ENCODE results near the gene TNK1. TPM values are rescaled to one million over a fixed set of nuclear protein-coding genes. Genes with fewer than 3 reads are reported as not detected.
A peak's percentile ranks its signal among the peaks of the same experiment; 100 is the strongest.

Gene TNK1
- total and polyA plus RNA-seq, 2 experiments from 2014 or later = 6.1 to 8.9 TPM

GRCh38 chr17:7418472-7419152 lies 37.7 kb downstream of the TNK1 start (continued):
- no peak for TF ChIP-seq CREB1 (CRISPR knock-in tag; IDR thresholded peaks at IDR 0.05; ENCODE audit: low read depth)
- no peak for TF ChIP-seq EZH2 (IDR thresholded peaks at IDR 0.05; ENCODE audit: low read depth, unreplicated experiment)
- TF ChIP-seq ZNF114 (CRISPR knock-in tag; IDR thresholded peaks at IDR 0.05) = no peak
- no peak for TF ChIP-seq EZH2phosphoT487 (IDR thresholded peaks at IDR 0.05; ENCODE audit: unreplicated experiment)
- TF ChIP-seq REST (IDR thresholded peaks at IDR 0.05; ENCODE audit: unreplicated experiment) = no peak
- no peak for TF ChIP-seq STAT1 (IDR thresholded peaks at IDR 0.05; ENCODE audit: unreplicated experiment)
- no peak for TF ChIP-seq CTCF (conservative IDR thresholded peaks at IDR 0.05; ENCODE audit: low read depth in 2 of 2)

GRCh38 chr17:7419819-7420610 lies 39.1 kb downstream of the TNK1 start, which contains the start of gene SPEM1:
TSS of gene SPEM1 (plus strand) at chr17:7420324. CDS start at chr17:7420385, 61 bp downstream.
- Histone ChIP-seq H3K27me3 (ENCODE audit: insufficient read depth) (no peaks in the 10 kb centered on the region), H3K4me2 (no peak within 1 kb of the TSS), H4K20me1 (replicated peaks; ENCODE audit: insufficient read depth) (no peaks in the 10 kb centered on the region; the same call in 1 of the 2 replicates), H3K4me3 (no peak within 1 kb of the TSS), H3K4me1 (ENCODE audit: insufficient read depth) (no peaks in the 10 kb centered on the region), H3K9me2 (ENCODE audit: insufficient read depth) (no peaks in the 10 kb centered on the region), H2AFZ (no peak within 1 kb of the TSS), H3F3A (replicated peaks; ENCODE audit: low read depth) (no peaks in the 10 kb centered on the region), H3K36me3 (ENCODE audit: insufficient read depth) (no peaks in the 10 kb centered on the region), H3K27ac (ENCODE audit: low read depth) (no peak within 1 kb of the TSS), H3K79me2 (replicated peaks; ENCODE audit: insufficient read depth) (no peaks in the 10 kb centered on the region)
- H3K9me3 Mint-ChIP-seq = no peaks in the 10 kb centered on the region
- peak within 1 kb of the TSS; percentile 67; the same call in 1 of the 2 replicates for H3K27ac Mint-ChIP-seq
- ATAC-seq (no peak), DNase-seq (ENCODE audit: low spot score) (peak; percentile 58)
- H3K27me3 Mint-ChIP-seq (ENCODE audit: insufficient read depth, low read depth, poor library complexity) = peaks cover 17% of the 10 kb centered on the region
- H3K4me1 Mint-ChIP-seq = peaks cover 28% of the 10 kb centered on the region
- no peak within 1 kb of the TSS; the same call in 2 of the 3 replicates for H3K4me3 Mint-ChIP-seq
- peaks cover 17% of the 10 kb centered on the region for H3K36me3 Mint-ChIP-seq (ENCODE audit: low read depth)
- TF ChIP-seq CTCF (conservative IDR thresholded peaks at IDR 0.05; ENCODE audit: low read depth in 2 of 2) (no peak), EZH2phosphoT487 (IDR thresholded peaks at IDR 0.05; ENCODE audit: unreplicated experiment) (no peak), JUNB (IDR thresholded peaks at IDR 0.05; ENCODE audit: unreplicated experiment) (no peak), ZNF331 (CRISPR knock-in tag; IDR thresholded peaks at IDR 0.05; ENCODE audit: low read depth) (no peak)
